ENCODE measurements around the gene HORMAD2. TPM values are rescaled to one million over a fixed set of nuclear protein-coding genes. Genes with fewer than 3 reads are reported as not detected.

Gene HORMAD2
- not detected for polyA plus RNA-seq

GRCh38 chr22:30079952-30080533 lies at the start of gene HORMAD2:
Gene HORMAD2, plus strand, starts transcription at chr22:30080464. Its CDS starts 13,489 bp downstream, at chr22:30093953.
- H3K4me3 Mint-ChIP-seq: peak within 1 kb of the TSS; percentile 21 to 80 (median 50)

GRCh38 chr22:30031328-30031727 lies 48.9 kb upstream of the HORMAD2 start:
- no peak for DNase-seq
- peaks cover 0 to 9% (median 7%) of the 10 kb centered on the region in 3 donors for H3K36me3 Mint-ChIP-seq
- peaks cover 0 to 8% (median 0%) of the 10 kb centered on the region in 3 donors for H3K27me3 Mint-ChIP-seq (ENCODE audit: low read depth in 3 of 3)
- no peak overlapping the region for H3K27ac Mint-ChIP-seq
- no peak overlapping the region for H3K4me3 Mint-ChIP-seq
- no peaks in the 10 kb centered on the region for H3K9me3 Mint-ChIP-seq
- no peaks in the 10 kb centered on the region for H3K4me1 Mint-ChIP-seq

More at GRCh38 chr22:30079952-30080533, at the start of gene HORMAD2:
- H3K36me3 Mint-ChIP-seq: peaks cover 0 to 5% (median 0%) of the 10 kb centered on the region in 3 donors
- peaks cover 8 to 24% (median 9%) of the 10 kb centered on the region in 3 donors for H3K27me3 Mint-ChIP-seq (ENCODE audit: low read depth in 3 of 3)
- peak; percentile 4 to 22 (median 4) for DNase-seq
- no peak within 1 kb of the TSS for H3K27ac Mint-ChIP-seq
- peaks cover 0 to 2% (median 0%) of the 10 kb centered on the region in 6 donors for H3K9me3 Mint-ChIP-seq
- H3K4me1 Mint-ChIP-seq: peaks cover 6 to 12% of the 10 kb centered on the region in 2 donors

- H3K4me3 Mint-ChIP-seq: no peak overlapping the region
- H3K27ac Mint-ChIP-seq: no peak overlapping the region
- H3K27me3 Mint-ChIP-seq (ENCODE audit: low read depth in 3 of 3): peaks cover 0 to 8% (median 0%) of the 10 kb centered on the region in 3 donors
- H3K4me1 Mint-ChIP-seq: no peaks in the 10 kb centered on the region
- peaks cover 0 to 5% (median 4%) of the 10 kb centered on the region in 3 donors for H3K36me3 Mint-ChIP-seq
- no peak for DNase-seq
- no peaks in the 10 kb centered on the region for H3K9me3 Mint-ChIP-seq
Observed at GRCh38 chr22:30031764-30032455, 48.4 kb upstream of the HORMAD2 start.

GRCh38 chr22:30033137-30033536 lies 47.1 kb upstream of the HORMAD2 start:
- Mint-ChIP-seq H3K27ac (no peak overlapping the region), H3K9me3 (no peaks in the 10 kb centered on the region), H3K27me3 (ENCODE audit: low read depth in 3 of 3) (peaks cover 0 to 8% (median 0%) of the 10 kb centered on the region in 3 donors), H3K36me3 (peaks cover 0 to 2% (median 0%) of the 10 kb centered on the region in 3 donors), H3K4me3 (no peak overlapping the region), H3K4me1 (no peaks in the 10 kb centered on the region)
- no peak for DNase-seq

- Mint-ChIP-seq H3K9me3 (no peaks in the 10 kb centered on the region), H3K27ac (peak overlapping the region in 1 of 6 donors; percentile 34), H3K36me3 (no peaks in the 10 kb centered on the region), H3K4me1 (no peaks in the 10 kb centered on the region), H3K4me3 (no peak overlapping the region), H3K27me3 (ENCODE audit: low read depth in 3 of 3) (peaks cover 0 to 8% (median 2%) of the 10 kb centered on the region in 3 donors)
- no peak for DNase-seq
Observed at GRCh38 chr22:30033901-30034300, 46.4 kb upstream of the HORMAD2 start.

GRCh38 chr22:30036656-30037055 lies 43.6 kb upstream of the HORMAD2 start:
- DNase-seq: no peak
- no peaks in the 10 kb centered on the region for H3K4me1 Mint-ChIP-seq
- H3K27ac Mint-ChIP-seq: no peak overlapping the region

GRCh38 chr22:30038219-30038618 lies 42.0 kb upstream of the HORMAD2 start:
- no peaks in the 10 kb centered on the region for H3K9me3 Mint-ChIP-seq
- H3K27me3 Mint-ChIP-seq (ENCODE audit: low read depth in 3 of 3): peaks cover 0 to 10% (median 2%) of the 10 kb centered on the region in 3 donors
- no peak for DNase-seq
- H3K4me3 Mint-ChIP-seq: no peak overlapping the region
- no peaks in the 10 kb centered on the region for H3K4me1 Mint-ChIP-seq
- H3K27ac Mint-ChIP-seq: no peak overlapping the region
- H3K36me3 Mint-ChIP-seq: no peaks in the 10 kb centered on the region

More at GRCh38 chr22:30036656-30037055, 43.6 kb upstream of the HORMAD2 start:
- Mint-ChIP-seq H3K36me3 (no peaks in the 10 kb centered on the region), H3K4me3 (no peak overlapping the region), H3K27me3 (ENCODE audit: low read depth in 3 of 3) (peaks cover 0 to 8% (median 2%) of the 10 kb centered on the region in 3 donors), H3K9me3 (no peaks in the 10 kb centered on the region)

GRCh38 chr22:30040499-30041260 lies 39.6 kb upstream of the HORMAD2 start:
- Mint-ChIP-seq H3K36me3 (no peaks in the 10 kb centered on the region), H3K4me1 (no peaks in the 10 kb centered on the region), H3K4me3 (no peak overlapping the region), H3K27me3 (ENCODE audit: low read depth in 3 of 3) (peaks cover 0 to 10% (median 2%) of the 10 kb centered on the region in 3 donors), H3K9me3 (no peaks in the 10 kb centered on the region), H3K27ac (no peak overlapping the region)
- DNase-seq: no peak

GRCh38 chr22:30041475-30041874 lies 38.8 kb upstream of the HORMAD2 start:
- no peaks in the 10 kb centered on the region for H3K4me1 Mint-ChIP-seq
- H3K27ac Mint-ChIP-seq: no peak overlapping the region
- peaks cover 0 to 6% (median 2%) of the 10 kb centered on the region in 3 donors for H3K27me3 Mint-ChIP-seq (ENCODE audit: low read depth in 3 of 3)
- no peak for DNase-seq
- H3K36me3 Mint-ChIP-seq: no peaks in the 10 kb centered on the region
- H3K9me3 Mint-ChIP-seq: no peaks in the 10 kb centered on the region
- no peak overlapping the region for H3K4me3 Mint-ChIP-seq

- Mint-ChIP-seq H3K36me3 (no peaks in the 10 kb centered on the region), H3K27me3 (ENCODE audit: low read depth in 3 of 3) (peaks cover 0 to 6% (median 2%) of the 10 kb centered on the region in 3 donors), H3K27ac (no peak overlapping the region), H3K9me3 (peaks cover 0 to 1% (median 0%) of the 10 kb centered on the region in 6 donors), H3K4me1 (peaks cover 0 to 3% of the 10 kb centered on the region in 2 donors), H3K4me3 (no peak overlapping the region)
- DNase-seq: no peak
Observed at GRCh38 chr22:30041881-30042280, 38.4 kb upstream of the HORMAD2 start.

GRCh38 chr22:30043161-30043560 lies 37.1 kb upstream of the HORMAD2 start:
- no peaks in the 10 kb centered on the region for H3K36me3 Mint-ChIP-seq
- DNase-seq: no peak
- peaks cover 5 to 11% of the 10 kb centered on the region in 2 donors for H3K4me1 Mint-ChIP-seq
- H3K27ac Mint-ChIP-seq: no peak overlapping the region
- H3K27me3 Mint-ChIP-seq (ENCODE audit: low read depth in 3 of 3): peaks cover 0 to 6% (median 2%) of the 10 kb centered on the region in 3 donors
- peaks cover 0 to 1% (median 0%) of the 10 kb centered on the region in 6 donors for H3K9me3 Mint-ChIP-seq
- no peak overlapping the region for H3K4me3 Mint-ChIP-seq

GRCh38 chr22:30044369-30044768 lies 35.9 kb upstream of the HORMAD2 start:
- peaks cover 5 to 11% of the 10 kb centered on the region in 2 donors for H3K4me1 Mint-ChIP-seq
- H3K9me3 Mint-ChIP-seq: peaks cover 0 to 1% (median 0%) of the 10 kb centered on the region in 6 donors
- no peak overlapping the region for H3K4me3 Mint-ChIP-seq
- H3K36me3 Mint-ChIP-seq: no peaks in the 10 kb centered on the region
- H3K27ac Mint-ChIP-seq: no peak overlapping the region
- no peak for DNase-seq
- peaks cover 0 to 6% (median 0%) of the 10 kb centered on the region in 3 donors for H3K27me3 Mint-ChIP-seq (ENCODE audit: low read depth in 3 of 3)

GRCh38 chr22:30044881-30045493 lies 35.3 kb upstream of the HORMAD2 start:
- peaks cover 0 to 1% (median 0%) of the 10 kb centered on the region in 6 donors for H3K9me3 Mint-ChIP-seq
- no peaks in the 10 kb centered on the region for H3K36me3 Mint-ChIP-seq
- no peak overlapping the region for H3K27ac Mint-ChIP-seq
- H3K4me3 Mint-ChIP-seq: no peak overlapping the region
- peaks cover 0 to 6% (median 0%) of the 10 kb centered on the region in 3 donors for H3K27me3 Mint-ChIP-seq (ENCODE audit: low read depth in 3 of 3)
- H3K4me1 Mint-ChIP-seq: peaks cover 5 to 11% of the 10 kb centered on the region in 2 donors
- no peak for DNase-seq

All from immature natural killer cell (primary cell).